ENCODE results near the gene BABAM2. TPM values are rescaled to one million over a fixed set of nuclear protein-coding genes. Genes with fewer than 3 reads are reported as not detected.

Gene BABAM2
- total RNA-seq, 1 experiment from 2014 or later: 43.5 TPM

- Mint-ChIP-seq H3K27me3 (ENCODE audit: unreplicated experiment) (no peaks in the 10 kb centered on the region), H3K4me1 (ENCODE audit: low read depth, unreplicated experiment) (peaks cover 80% of the 10 kb centered on the region), H3K4me3 (ENCODE audit: low read depth, unreplicated experiment) (no peak overlapping the region), H3K36me3 (ENCODE audit: insufficient read depth, unreplicated experiment) (peaks cover 5% of the 10 kb centered on the region), H3K27ac (ENCODE audit: unreplicated experiment) (peak overlapping the region; percentile 17), H3K9me3 (ENCODE audit: low read depth, unreplicated experiment) (no peaks in the 10 kb centered on the region)
- DNase-seq: no peak
- CTCF ChIA-PET: interaction anchor here (0.7 kb wide), 1 partner anchor 1242 kb away, joined by 3 read pairs; no protein-coding TSS in a partner anchor
- intact Hi-C loops (cut with micrococcal nuclease; ENCODE audit: unreplicated experiment): no loop called here
- no TSS peak for BruUV-seq (replicated peaks)
- no peak for TF ChIP-seq CTCF (IDR thresholded peaks at IDR 0.05; ENCODE audit: unreplicated experiment)
Observed at GRCh38 chr2:28273751-28274150, 383.2 kb downstream of the BABAM2 start.

DNA sequence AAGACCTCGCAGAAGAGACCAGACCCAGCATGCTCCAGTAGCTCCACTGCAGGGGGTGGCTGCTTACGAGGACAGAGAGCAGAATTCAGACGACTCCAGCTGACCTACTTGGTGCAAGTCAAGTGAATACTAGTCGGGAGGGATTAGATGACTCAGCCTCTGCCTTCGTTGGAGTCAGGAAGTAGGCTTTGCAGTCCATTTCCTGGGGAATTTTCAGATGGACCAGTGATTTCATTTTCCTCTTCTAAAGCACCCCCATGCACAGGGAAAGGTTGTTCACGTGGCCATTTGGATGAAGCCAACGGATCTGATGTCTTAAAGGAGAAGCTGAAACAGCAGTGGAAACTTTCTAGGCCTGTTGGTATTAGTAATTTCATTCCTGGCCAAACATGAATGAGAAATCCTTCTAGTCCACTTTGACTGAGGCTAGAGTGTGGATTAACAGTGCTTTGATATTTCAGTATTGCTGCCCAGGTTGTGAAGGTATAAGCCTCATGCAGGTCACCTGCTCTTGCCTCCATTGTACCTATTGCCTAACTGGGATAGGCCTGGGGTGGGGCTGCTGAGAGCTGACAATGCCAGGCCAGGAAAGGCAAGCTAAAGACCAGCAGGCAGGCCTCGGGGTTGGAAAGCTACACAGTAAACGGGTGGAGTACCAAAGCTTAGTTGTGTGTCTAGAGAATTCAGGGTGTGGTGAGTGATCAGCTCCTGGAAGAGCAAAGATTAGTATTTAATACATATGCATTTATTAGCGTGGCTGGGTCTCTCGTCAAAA is 384.6 kb downstream of the BABAM2 start:
- DNase-seq: peak; percentile 55
- TF ChIP-seq CTCF (IDR thresholded peaks at IDR 0.05; ENCODE audit: unreplicated experiment): no peak
- Mint-ChIP-seq H3K27ac (ENCODE audit: unreplicated experiment) (peak overlapping the region; percentile 68), H3K4me3 (ENCODE audit: low read depth, unreplicated experiment) (no peak overlapping the region), H3K36me3 (ENCODE audit: insufficient read depth, unreplicated experiment) (no peaks in the 10 kb centered on the region), H3K4me1 (ENCODE audit: low read depth, unreplicated experiment) (peaks cover 76% of the 10 kb centered on the region), H3K27me3 (ENCODE audit: unreplicated experiment) (no peaks in the 10 kb centered on the region), H3K9me3 (ENCODE audit: low read depth, unreplicated experiment) (no peaks in the 10 kb centered on the region)
- CTCF ChIA-PET: interaction anchor here (0.5 to 1.4 kb wide), 3 partner anchors 25 to 270 kb away, joined by 3 to 5 read pairs (median 4); no protein-coding TSS in a partner anchor
- intact Hi-C loops (cut with micrococcal nuclease; ENCODE audit: unreplicated experiment): loop anchor here (5.0 kb wide), 1 partner anchor 43 kb away; no protein-coding TSS in a partner anchor
- no TSS peak for BruUV-seq (replicated peaks)

DNA sequence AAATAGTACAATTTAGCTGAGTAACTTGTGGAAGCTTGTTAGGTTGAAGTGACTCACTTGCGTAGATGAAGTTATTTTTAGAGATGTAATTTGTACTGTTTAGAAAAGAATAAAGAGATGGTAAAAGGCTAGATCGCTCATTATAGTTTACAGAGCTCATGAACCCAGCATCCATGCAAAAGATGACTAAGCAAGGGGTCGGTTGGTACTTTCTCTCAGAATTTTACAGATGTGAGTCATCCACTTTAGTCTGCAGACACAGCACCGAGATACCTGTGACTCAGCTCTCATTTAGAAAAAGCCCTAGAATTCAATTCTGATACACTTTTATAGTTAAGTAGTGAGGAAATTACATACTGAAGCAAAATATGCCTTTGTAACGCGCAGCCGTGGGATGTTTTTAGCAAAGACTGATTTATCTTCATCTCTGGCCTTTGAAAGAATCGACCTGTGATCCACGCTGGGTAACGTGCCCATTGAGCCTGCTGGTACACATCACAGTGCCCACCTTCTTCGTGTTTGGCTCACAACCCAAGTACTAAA is 385.6 kb downstream of the BABAM2 start:
- Mint-ChIP-seq H3K4me3 (ENCODE audit: low read depth, unreplicated experiment) (no peak overlapping the region), H3K4me1 (ENCODE audit: low read depth, unreplicated experiment) (peaks cover 76% of the 10 kb centered on the region), H3K27ac (ENCODE audit: unreplicated experiment) (peak overlapping the region; percentile 37), H3K27me3 (ENCODE audit: unreplicated experiment) (no peaks in the 10 kb centered on the region), H3K36me3 (ENCODE audit: insufficient read depth, unreplicated experiment) (no peaks in the 10 kb centered on the region), H3K9me3 (ENCODE audit: low read depth, unreplicated experiment) (no peaks in the 10 kb centered on the region)
- TF ChIP-seq CTCF (IDR thresholded peaks at IDR 0.05; ENCODE audit: unreplicated experiment): no peak
- DNase-seq: peak; percentile 33
- no TSS peak for BruUV-seq (replicated peaks)
- CTCF ChIA-PET: interaction anchor here (0.7 to 1.4 kb wide), 5 partner anchors 26 to 553 kb away, joined by 3 to 6 read pairs (median 3); no protein-coding TSS in a partner anchor
- intact Hi-C loops (cut with micrococcal nuclease; ENCODE audit: unreplicated experiment): loop anchor here (5.0 kb wide), 1 partner anchor 44 kb away; no protein-coding TSS in a partner anchor

DNA sequence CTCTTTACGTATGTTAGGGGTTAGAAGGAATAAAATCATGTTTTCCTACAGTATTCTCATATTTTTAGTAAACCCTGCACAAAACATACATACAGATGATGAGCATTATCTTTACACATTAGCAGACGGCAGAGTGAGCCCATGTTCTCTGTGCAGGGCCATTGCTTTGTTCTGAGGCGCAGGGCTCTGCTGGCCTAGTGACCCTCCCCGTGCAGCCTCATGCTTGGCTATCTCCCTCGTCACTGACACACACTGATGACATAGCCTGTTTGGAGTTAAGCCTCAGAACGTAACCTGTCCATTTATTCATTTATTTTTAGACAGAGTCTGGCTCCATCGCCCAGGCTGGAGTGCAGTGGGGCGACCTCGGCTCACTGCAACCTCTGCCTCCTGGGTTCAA is 386.3 kb downstream of the BABAM2 start:
- no peaks in the 10 kb centered on the region for H3K36me3 Mint-ChIP-seq (ENCODE audit: insufficient read depth, unreplicated experiment)
- no peak for DNase-seq
- peak overlapping the region; percentile 37 for H3K27ac Mint-ChIP-seq (ENCODE audit: unreplicated experiment)
- no peaks in the 10 kb centered on the region for H3K27me3 Mint-ChIP-seq (ENCODE audit: unreplicated experiment)
- CTCF ChIA-PET: no interaction called here
- no peak overlapping the region for H3K4me3 Mint-ChIP-seq (ENCODE audit: low read depth, unreplicated experiment)
- no peaks in the 10 kb centered on the region for H3K9me3 Mint-ChIP-seq (ENCODE audit: low read depth, unreplicated experiment)
- TF ChIP-seq CTCF (IDR thresholded peaks at IDR 0.05; ENCODE audit: unreplicated experiment): no peak
- H3K4me1 Mint-ChIP-seq (ENCODE audit: low read depth, unreplicated experiment): peaks cover 76% of the 10 kb centered on the region
- intact Hi-C loops (cut with micrococcal nuclease; ENCODE audit: unreplicated experiment): loop anchor here (5.0 kb wide), 1 partner anchor 45 kb away; no protein-coding TSS in a partner anchor
- BruUV-seq (replicated peaks): no TSS peak
